Panc1 (cell line): ENCODE results near the gene ITGB2.

Experiments used
- POLR2AphosphoS5 ChIP-seq: IDR thresholded peaks from 2 replicates; pipeline ENCODE4 v1.6.1; 2012; ENCODE audit warnings: mild to moderate bottlenecking, low read depth, low read length, moderate library complexity
- TF ChIP-seq, protein P1 (sequence below): fragments of 450-650 bp; IDR thresholded peaks from 2 replicates; pipeline ENCODE4 v1.5.1; 2017; ENCODE audit warnings: mild to moderate bottlenecking

DNA sequence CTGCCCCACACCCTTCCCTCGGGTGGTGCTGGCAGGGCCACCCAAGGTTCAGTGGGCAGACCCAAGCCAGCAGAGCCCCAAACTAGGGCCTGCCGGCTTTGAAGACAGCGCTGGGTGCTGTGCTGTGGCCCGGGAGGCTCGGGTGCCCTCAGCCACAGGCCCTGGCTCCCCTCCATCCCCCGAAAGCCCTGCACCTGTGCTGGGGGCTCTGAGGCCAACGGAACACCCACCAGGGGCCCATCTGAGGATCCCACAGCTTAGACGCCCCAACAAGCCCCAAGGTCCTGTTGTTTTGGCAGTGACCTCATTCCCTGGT lies 8.6 kb downstream of the ITGB2 start:
- TF ChIP-seq, protein P1, sequence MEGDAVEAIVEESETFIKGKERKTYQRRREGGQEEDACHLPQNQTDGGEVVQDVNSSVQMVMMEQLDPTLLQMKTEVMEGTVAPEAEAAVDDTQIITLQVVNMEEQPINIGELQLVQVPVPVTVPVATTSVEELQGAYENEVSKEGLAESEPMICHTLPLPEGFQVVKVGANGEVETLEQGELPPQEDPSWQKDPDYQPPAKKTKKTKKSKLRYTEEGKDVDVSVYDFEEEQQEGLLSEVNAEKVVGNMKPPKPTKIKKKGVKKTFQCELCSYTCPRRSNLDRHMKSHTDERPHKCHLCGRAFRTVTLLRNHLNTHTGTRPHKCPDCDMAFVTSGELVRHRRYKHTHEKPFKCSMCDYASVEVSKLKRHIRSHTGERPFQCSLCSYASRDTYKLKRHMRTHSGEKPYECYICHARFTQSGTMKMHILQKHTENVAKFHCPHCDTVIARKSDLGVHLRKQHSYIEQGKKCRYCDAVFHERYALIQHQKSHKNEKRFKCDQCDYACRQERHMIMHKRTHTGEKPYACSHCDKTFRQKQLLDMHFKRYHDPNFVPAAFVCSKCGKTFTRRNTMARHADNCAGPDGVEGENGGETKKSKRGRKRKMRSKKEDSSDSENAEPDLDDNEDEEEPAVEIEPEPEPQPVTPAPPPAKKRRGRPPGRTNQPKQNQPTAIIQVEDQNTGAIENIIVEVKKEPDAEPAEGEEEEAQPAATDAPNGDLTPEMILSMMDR = no peak
- TF ChIP-seq POLR2AphosphoS5 = no peak
